ENCODE data around the gene DEGS2.
A peak's percentile ranks its signal among the peaks of the same experiment; 100 is the strongest.
"Not testable (repeated sequence)": the region's sequence is repeated elsewhere in the genome, so short reads cannot be mapped to it uniquely, and the experiment has no call there.

Gene DEGS2

DNA sequence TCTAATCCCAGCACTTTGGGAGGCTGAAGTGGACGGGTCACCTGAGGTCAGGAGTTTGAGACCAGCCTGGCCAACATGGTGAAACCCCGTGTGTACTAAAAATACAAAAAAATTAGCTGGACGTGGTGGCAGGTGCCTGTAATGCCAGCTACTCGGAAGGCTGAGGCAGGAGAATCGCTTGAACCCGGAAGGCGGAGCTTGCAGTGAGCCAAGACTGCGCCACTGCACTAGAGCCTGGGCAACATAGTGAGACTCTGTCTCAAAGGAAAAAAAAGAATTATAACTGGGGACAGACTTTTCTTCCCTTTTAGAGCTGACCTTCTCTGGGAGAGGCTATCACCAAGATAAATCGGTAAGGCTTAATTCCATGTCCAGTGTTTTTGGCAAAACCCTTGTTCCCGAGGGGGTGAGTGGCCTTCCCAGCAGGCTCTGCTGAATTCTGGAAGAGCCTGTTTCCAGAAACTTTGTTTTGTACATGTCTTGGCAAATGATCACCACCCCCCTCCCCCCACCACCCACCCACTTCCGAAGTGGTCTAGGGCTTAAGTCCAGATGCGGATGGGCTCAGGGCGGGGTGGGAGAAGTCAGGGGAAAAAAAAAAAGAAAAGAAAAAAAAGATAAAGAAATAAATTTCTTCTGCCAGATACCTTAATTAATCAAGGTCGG, 32.3 kb upstream of the DEGS2 start:
- no peak overlapping the region for H3K9ac ChIP-seq (ENCODE audit: low read depth, low read length)

DNA sequence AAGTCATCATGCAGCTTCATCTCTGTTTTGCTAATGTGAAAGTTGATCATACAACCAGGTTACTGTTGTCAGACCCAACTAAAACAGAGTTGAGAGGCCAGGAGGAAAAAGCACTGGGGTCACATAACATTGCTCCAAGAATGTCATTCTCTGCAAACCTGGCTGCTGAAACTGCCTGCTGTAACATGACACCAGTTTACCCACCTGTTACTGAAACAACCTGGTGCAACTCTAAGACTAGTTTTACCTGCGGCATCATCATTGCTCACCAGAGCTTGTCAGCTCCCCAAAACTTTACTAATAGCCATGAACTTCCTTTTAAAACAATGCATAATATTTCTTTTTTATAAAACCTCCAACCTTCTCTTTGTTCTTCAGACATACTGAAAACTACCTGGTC, 30.7 kb upstream of the DEGS2 start:
- no peak overlapping the region for H3K9ac ChIP-seq (ENCODE audit: low read depth, low read length)
- H3K4me1 ChIP-seq (ENCODE audit: insufficient read depth, low read length): peaks cover 4% of the 10 kb centered on the region
- H3K36me3 ChIP-seq (ENCODE audit: insufficient read depth, low read length): no peaks in the 10 kb centered on the region
- no peaks in the 10 kb centered on the region for H3K9me3 ChIP-seq (ENCODE audit: control insufficient read depth, insufficient read depth, low read length)

More for the DNA sequence above, 32.3 kb upstream of the DEGS2 start:
- peaks cover 4% of the 10 kb centered on the region for H3K4me1 ChIP-seq (ENCODE audit: insufficient read depth, low read length)
- H3K36me3 ChIP-seq (ENCODE audit: insufficient read depth, low read length): no peaks in the 10 kb centered on the region
- no peaks in the 10 kb centered on the region for H3K9me3 ChIP-seq (ENCODE audit: control insufficient read depth, insufficient read depth, low read length)

DNA sequence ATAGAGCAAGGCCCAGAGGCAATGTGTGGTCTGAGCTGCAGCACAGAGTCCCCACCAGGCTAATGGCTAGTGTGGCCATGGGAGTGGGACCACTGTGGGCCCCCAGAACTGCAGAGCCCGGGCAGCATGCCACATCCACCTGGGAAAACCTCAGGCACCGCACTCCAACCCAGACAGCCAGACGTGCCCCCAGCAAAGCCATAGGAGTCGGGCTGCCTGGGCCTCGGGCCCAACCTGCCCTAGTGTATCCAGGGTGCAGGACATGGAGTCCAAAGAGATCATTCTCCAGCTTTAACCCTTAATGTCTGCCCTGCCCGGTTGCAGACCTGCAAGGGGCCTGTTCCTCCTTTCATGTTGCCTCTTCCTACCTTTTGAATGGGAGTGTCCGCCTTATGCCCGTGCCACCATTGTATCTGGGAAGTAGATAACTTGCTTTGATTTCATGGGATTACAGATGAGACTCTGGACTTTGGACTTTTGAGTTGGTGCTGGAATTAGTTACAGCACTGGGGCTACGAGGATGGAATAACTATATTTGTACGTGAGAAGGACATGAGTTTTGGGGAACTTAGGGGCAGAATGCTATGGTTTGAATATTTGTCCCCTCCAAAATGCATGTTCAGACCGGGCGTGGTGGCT, 29.1 kb upstream of the DEGS2 start:
- H3K36me3 ChIP-seq (ENCODE audit: insufficient read depth, low read length): no peaks in the 10 kb centered on the region
- no peaks in the 10 kb centered on the region for H3K9me3 ChIP-seq (ENCODE audit: control insufficient read depth, insufficient read depth, low read length)
- H3K9ac ChIP-seq (ENCODE audit: low read depth, low read length): no peak overlapping the region
- H3K4me1 ChIP-seq (ENCODE audit: insufficient read depth, low read length): peaks cover 4% of the 10 kb centered on the region

DNA sequence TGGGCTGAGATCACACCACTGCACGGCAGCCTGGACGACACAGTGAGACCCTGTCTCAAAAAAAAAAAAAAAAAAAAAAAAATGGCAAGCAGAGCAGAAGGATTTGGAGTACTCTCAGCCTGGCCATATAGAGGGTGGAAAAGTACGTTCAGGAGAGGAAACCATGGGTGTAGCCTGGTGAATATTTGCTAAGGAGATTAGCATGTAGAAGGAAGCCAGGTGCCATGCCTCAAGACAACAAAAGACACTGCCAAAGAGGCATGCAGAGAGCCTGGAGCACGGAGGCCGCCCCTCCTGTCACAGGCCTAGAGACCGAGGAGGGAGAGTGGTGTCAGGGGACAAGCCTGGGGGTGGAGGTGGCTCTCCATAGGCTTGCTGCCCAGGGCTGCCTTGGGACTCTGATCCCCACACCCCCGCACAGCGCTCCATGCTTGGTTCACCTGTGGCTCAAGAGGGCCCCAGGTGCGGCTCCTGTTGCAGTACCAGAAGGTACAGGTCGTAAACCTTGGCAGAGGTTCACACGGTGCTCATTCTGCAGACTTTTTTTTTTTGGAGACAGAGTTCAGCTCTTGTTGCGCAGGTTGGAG, 27.9 kb upstream of the DEGS2 start:
- H3K36me3 ChIP-seq (ENCODE audit: insufficient read depth, low read length): no peaks in the 10 kb centered on the region
- no peaks in the 10 kb centered on the region for H3K9me3 ChIP-seq (ENCODE audit: control insufficient read depth, insufficient read depth, low read length)
- H3K9ac ChIP-seq (ENCODE audit: low read depth, low read length): no peak overlapping the region
- no peaks in the 10 kb centered on the region for H3K4me1 ChIP-seq (ENCODE audit: insufficient read depth, low read length)

DNA sequence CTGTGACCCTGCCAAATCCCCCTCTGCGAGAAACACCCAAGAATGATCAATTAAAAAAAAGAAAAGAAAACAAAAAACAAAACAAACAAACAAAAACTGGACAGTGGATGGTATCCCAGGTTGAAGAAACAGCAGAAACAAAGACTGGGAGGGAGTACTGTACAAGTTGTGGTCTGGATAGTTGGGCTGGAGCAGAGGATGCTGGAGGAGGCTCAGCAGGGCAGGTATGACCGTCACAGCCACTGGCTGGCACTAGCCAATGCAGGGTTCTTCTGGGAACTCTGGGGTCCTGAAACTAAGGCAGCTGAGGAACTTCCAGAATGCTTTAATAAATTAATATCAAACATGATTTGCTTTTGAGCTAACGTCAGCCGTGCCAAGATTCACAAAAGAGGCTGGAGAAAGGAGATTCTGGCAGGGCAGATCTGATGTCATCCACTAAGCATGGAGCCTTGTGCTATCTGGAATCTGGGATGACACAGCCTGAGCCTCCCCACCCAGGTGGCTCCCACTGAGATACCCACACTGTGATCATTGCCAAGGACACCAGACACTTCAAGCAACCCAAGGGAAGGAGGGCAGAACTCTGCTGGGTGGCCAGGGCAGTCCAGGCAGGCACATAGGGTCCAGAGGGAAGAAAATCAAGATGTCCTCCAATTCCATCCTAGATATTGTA, 22.6 kb upstream of the DEGS2 start:
- H3K36me3 ChIP-seq (ENCODE audit: insufficient read depth, low read length); H3K4me1 ChIP-seq (ENCODE audit: insufficient read depth, low read length); H3K9me3 ChIP-seq (ENCODE audit: control insufficient read depth, insufficient read depth, low read length); H3K9ac ChIP-seq (ENCODE audit: low read depth, low read length): not testable (repeated sequence)

DNA sequence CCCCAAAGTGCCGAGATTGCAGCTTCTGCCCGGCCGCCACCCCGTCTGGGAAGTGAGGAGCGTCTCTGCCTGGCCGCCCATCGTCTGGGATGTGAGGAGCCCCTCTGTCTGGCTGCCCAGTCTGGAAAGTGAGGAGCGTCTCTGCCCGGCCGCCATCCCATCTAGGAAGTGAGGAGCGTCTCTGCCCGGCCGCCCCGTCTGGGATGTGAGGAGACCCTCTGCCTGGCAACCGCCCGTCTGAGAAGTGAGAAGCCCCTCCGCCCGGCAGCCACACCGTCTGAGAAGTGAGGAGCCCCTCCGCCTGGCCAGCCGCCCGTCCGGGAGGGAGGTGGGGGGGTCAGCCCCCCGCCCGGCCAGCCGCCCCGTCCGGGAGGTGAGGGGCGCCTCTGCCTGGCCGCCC, 21.2 kb upstream of the DEGS2 start:
- not testable (repeated sequence) for H3K9me3 ChIP-seq (ENCODE audit: control insufficient read depth, insufficient read depth, low read length); H3K9ac ChIP-seq (ENCODE audit: low read depth, low read length); H3K4me1 ChIP-seq (ENCODE audit: insufficient read depth, low read length); H3K36me3 ChIP-seq (ENCODE audit: insufficient read depth, low read length)

DNA sequence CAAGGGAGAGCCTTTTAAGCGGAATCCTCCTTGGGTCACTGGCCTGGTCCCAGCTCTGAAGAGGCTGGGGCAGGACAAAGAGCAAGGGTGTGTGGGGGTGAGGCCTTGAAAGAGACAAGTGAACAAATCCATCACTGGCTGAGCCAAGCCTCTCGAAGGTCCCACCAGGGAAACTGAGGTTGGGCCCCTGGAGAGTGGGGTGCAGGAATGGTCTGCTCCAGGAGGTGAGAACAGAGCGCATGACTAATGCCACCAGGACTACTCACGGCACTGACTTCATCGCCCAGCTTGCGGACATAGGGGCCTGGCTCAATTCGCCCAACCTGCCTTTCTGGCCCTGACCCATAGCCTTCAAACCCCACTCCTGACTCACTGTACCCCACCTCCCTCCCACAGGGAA, 19.2 kb upstream of the DEGS2 start:
- H3K9ac ChIP-seq (ENCODE audit: low read depth, low read length): no peak overlapping the region
- H3K36me3 ChIP-seq (ENCODE audit: insufficient read depth, low read length): no peaks in the 10 kb centered on the region
- H3K9me3 ChIP-seq (ENCODE audit: control insufficient read depth, insufficient read depth, low read length): no peaks in the 10 kb centered on the region
- no peaks in the 10 kb centered on the region for H3K4me1 ChIP-seq (ENCODE audit: insufficient read depth, low read length)

DNA sequence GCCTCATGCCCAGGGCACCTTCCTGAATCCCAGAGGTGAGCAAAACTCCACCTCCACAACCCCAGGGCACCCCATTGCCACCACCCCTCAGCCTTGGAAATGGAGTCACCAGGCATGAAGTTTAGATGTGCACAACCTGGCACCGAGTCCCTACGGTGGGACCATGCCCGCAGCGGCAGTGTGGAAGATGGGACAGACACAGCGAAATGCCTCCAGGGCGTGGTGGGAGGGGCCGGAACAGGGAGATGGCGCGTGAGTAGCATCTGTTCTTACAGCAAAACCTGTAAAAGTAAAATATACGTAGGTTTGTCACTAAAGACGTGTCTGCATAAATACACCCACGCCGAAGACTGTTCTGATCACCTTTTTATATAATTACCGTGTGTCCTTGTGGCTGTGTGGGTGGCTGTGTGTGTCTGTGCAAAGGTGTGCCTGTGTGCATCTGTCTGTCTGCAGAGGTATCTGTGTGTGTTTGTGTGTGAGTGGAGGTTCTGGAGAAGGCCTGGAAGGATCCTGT, 17.4 kb upstream of the DEGS2 start:
- Histone ChIP-seq H3K9ac (ENCODE audit: low read depth, low read length) (no peak overlapping the region), H3K4me1 (ENCODE audit: insufficient read depth, low read length) (no peaks in the 10 kb centered on the region), H3K9me3 (ENCODE audit: control insufficient read depth, insufficient read depth, low read length) (no peaks in the 10 kb centered on the region), H3K36me3 (ENCODE audit: insufficient read depth, low read length) (no peaks in the 10 kb centered on the region)

DNA sequence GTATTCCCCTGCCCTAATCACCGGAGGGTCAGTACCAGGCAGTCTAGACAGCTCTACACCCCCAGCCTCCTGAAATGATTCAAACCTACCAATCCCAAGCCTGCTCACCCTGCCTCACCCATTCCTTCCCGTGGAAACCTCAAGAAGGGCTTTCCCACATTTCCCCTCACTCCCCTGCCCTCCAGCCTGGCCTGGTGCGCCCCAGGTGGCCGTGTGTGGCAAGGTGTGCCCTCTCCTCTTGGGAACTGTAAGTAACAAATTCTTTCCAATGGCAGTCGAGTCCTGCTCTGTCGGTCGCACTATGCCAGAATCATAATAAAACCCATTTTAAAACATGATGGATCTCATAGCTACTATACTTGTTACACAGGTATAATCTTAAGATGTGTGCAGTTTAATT, 13.9 kb upstream of the DEGS2 start:
- H3K9ac ChIP-seq (ENCODE audit: low read depth, low read length): no peak overlapping the region
- H3K9me3 ChIP-seq (ENCODE audit: control insufficient read depth, insufficient read depth, low read length): no peaks in the 10 kb centered on the region
- H3K4me1 ChIP-seq (ENCODE audit: insufficient read depth, low read length): no peaks in the 10 kb centered on the region
- H3K36me3 ChIP-seq (ENCODE audit: insufficient read depth, low read length): no peaks in the 10 kb centered on the region

DNA sequence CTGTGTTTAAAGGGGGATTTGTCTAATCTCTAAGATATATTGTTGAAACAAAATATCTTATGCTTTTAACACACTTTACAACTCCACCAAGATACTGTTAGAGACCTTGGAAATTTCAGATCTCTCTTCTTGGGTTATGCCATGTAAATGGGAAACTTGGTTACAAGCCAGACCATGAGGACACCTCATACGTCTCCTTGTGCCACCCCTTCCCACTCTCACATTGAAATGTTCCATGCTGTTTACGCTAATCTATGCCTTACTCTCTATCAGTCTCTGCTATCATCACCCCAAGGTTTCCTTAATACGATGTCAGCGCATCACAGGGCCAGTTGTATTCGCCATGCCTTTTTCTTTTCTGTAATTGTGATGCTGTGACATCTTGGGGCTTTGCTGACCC, 13.4 kb upstream of the DEGS2 start:
- no peaks in the 10 kb centered on the region for H3K4me1 ChIP-seq (ENCODE audit: insufficient read depth, low read length)
- no peak overlapping the region for H3K9ac ChIP-seq (ENCODE audit: low read depth, low read length)
- H3K9me3 ChIP-seq (ENCODE audit: control insufficient read depth, insufficient read depth, low read length): no peaks in the 10 kb centered on the region
- no peaks in the 10 kb centered on the region for H3K36me3 ChIP-seq (ENCODE audit: insufficient read depth, low read length)

DNA sequence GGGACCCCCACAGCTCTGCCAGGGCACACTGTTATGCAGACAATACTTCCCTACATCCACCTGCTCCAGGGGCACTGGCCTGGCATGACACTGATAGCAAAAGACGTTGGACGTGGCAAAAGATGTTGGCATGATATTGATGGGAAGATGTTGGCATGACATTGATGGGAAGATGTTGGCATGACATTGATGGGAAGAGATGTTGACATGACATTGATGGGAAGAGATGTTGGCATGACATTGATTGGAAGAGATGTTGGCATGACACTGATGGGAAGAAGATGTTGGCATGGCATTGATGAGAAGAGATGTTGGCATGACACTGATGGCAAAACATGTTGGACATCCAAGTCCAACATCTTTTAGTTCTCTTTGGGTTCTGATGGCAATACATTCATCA, 11.4 kb upstream of the DEGS2 start:
- Histone ChIP-seq H3K9ac (ENCODE audit: low read depth, low read length) (no peak overlapping the region), H3K9me3 (ENCODE audit: control insufficient read depth, insufficient read depth, low read length) (no peaks in the 10 kb centered on the region), H3K36me3 (ENCODE audit: insufficient read depth, low read length) (no peaks in the 10 kb centered on the region)

DNA sequence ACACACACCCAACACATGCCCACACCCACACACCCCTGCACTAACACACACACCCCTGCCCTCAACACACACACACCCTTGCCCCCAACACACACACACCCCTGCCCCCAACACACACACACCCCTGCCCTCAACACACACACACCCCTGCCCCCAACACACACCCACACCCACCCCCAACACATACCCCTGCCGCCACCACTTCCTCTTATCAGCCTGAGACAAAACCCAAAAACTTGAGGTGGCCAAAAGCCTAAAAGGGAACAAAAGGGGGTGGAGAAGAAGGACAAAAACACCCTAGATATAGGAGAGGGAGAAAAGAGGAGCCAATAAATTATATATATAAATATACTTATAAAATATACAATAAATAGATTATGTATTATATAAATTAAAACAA, 9.1 kb upstream of the DEGS2 start:
- no peaks in the 10 kb centered on the region for H3K36me3 ChIP-seq (ENCODE audit: insufficient read depth, low read length)
- no peaks in the 10 kb centered on the region for H3K9me3 ChIP-seq (ENCODE audit: control insufficient read depth, insufficient read depth, low read length)
- H3K9ac ChIP-seq (ENCODE audit: low read depth, low read length): no peak overlapping the region
- H3K4me1 ChIP-seq (ENCODE audit: insufficient read depth, low read length): no peaks in the 10 kb centered on the region

More for the DNA sequence above, 11.4 kb upstream of the DEGS2 start:
- no peaks in the 10 kb centered on the region for H3K4me1 ChIP-seq (ENCODE audit: insufficient read depth, low read length)

DNA sequence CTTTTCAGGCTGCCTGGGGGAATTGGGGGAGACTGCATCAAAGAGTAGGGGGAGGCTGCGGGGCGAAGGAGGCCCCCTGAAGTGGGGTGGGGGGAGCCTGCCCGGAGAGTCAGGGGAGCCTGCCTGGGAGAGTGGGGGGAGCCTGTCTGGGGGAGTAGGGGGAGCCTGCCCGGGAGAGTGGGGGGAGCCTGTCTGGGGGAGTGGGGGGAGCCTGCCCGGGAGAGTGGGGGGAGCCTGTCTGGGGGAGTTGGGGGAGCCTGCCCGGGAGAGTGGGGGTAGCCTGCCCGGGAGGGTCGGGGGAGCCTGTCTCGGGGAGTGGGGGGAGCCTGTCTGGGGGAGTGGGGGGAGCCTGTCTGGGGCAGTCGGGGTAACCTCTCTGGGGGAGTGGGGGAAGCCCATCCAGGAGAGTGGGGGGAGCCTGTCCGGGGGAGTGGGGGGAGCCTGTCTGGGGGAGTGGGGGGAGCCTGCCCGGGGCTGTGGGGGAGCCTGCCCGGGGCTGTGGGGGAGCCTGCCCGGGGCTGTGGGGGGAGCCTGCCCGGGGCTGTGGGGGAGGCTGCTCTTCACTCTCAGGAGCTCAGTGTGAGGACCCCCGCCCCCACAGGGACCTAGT, 6.5 kb upstream of the DEGS2 start:
- Histone ChIP-seq H3K36me3 (ENCODE audit: insufficient read depth, low read length) (no peaks in the 10 kb centered on the region), H3K9ac (ENCODE audit: low read depth, low read length) (peak overlapping the region; percentile 61; the same call in 1 of the 2 replicates), H3K4me1 (ENCODE audit: insufficient read depth, low read length) (no peaks in the 10 kb centered on the region), H3K9me3 (ENCODE audit: control insufficient read depth, insufficient read depth, low read length) (no peaks in the 10 kb centered on the region)

DNA sequence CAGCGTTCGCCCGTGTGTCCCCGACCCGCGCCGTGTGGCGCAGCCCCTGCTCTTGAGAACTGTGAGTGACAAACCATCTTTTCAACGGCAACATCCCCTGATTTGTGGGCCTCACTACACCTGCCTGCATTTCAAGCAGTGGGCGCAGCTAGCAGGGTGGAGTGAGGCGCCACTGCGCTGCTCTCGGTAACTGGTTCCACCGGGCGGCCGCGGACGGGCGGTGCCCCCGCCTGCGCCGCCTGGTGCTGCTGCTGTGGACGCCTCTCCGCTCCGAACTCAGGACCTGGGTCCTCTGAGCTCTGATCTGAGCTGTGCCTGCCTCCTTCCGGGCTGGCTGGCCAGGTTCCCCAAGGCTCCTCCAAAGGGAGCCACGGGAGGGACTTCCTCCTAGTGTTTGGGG, 5.9 kb upstream of the DEGS2 start:
- Histone ChIP-seq H3K4me1 (ENCODE audit: insufficient read depth, low read length) (no peaks in the 10 kb centered on the region), H3K9ac (ENCODE audit: low read depth, low read length) (no peak overlapping the region; the same call in 1 of the 2 replicates)

More for the DNA sequence above, 5.9 kb upstream of the DEGS2 start:
- Histone ChIP-seq H3K9me3 (ENCODE audit: control insufficient read depth, insufficient read depth, low read length) (no peaks in the 10 kb centered on the region), H3K36me3 (ENCODE audit: insufficient read depth, low read length) (no peaks in the 10 kb centered on the region)
